ENCODE measurements around the gene UMAD1. TPM values are rescaled to one million over a fixed set of nuclear protein-coding genes. Genes with fewer than 3 reads are reported as not detected.

Gene UMAD1
- total RNA-seq (2014; rRNA removed; shearing (Covaris generic)): 19.9 and 27.4 TPM in 2 replicates

- peak; percentile 100 for DNase-seq (ENCODE audit: low read depth)
Observed at GRCh38 chr7:7640221-7641128, at the start of gene UMAD1. UMAD1 (plus strand) TSS chr7:7640752; CDS start chr7:7673372, 32,620 bp downstream.

GRCh38 chr7:7595451-7595850, 45.1 kb upstream of the UMAD1 start:
- peak; percentile 29 for DNase-seq (ENCODE audit: low read depth)

GRCh38 chr7:7596176-7596575, 44.4 kb upstream of the UMAD1 start:
- no peak for DNase-seq (ENCODE audit: low read depth)

GRCh38 chr7:7607010-7607409, 33.5 kb upstream of the UMAD1 start:
- no peak for DNase-seq (ENCODE audit: low read depth)

GRCh38 chr7:7609330-7609729, 31.2 kb upstream of the UMAD1 start:
- DNase-seq (ENCODE audit: low read depth): no peak

GRCh38 chr7:7612519-7612918, 28.0 kb upstream of the UMAD1 start:
- DNase-seq (ENCODE audit: low read depth): no peak

- no peak for DNase-seq (ENCODE audit: low read depth)
Observed at GRCh38 chr7:7613210-7613609, 27.3 kb upstream of the UMAD1 start.

GRCh38 chr7:7614018-7614741, 26.4 kb upstream of the UMAD1 start:
- DNase-seq (ENCODE audit: low read depth): no peak

- no peak for DNase-seq (ENCODE audit: low read depth)
Observed at GRCh38 chr7:7617550-7617949, 23.0 kb upstream of the UMAD1 start.

GRCh38 chr7:7618410-7618809, 22.1 kb upstream of the UMAD1 start:
- DNase-seq (ENCODE audit: low read depth): no peak

- no peak for DNase-seq (ENCODE audit: low read depth)
Observed at GRCh38 chr7:7620236-7620635, 20.3 kb upstream of the UMAD1 start.

GRCh38 chr7:7620644-7621210, 19.8 kb upstream of the UMAD1 start:
- no peak for DNase-seq (ENCODE audit: low read depth)

- DNase-seq (ENCODE audit: low read depth): no peak
Observed at GRCh38 chr7:7628476-7628875, 12.1 kb upstream of the UMAD1 start.

- DNase-seq (ENCODE audit: low read depth): no peak
Observed at GRCh38 chr7:7630626-7631329, 9.8 kb upstream of the UMAD1 start.

- peak; percentile 19 for DNase-seq (ENCODE audit: low read depth)
Observed at GRCh38 chr7:7639421-7639820, 1.1 kb upstream of the UMAD1 start.

- DNase-seq (ENCODE audit: low read depth): peak; percentile 57
Observed at GRCh38 chr7:7639847-7640220, 718 bp upstream of the UMAD1 start.

GRCh38 chr7:7641129-7641663, 644 bp downstream of the UMAD1 start:
- DNase-seq (ENCODE audit: low read depth): no peak

GRCh38 chr7:7642081-7642480, 1.5 kb downstream of the UMAD1 start:
- DNase-seq (ENCODE audit: low read depth): no peak

GRCh38 chr7:7647495-7648036, 7.0 kb downstream of the UMAD1 start:
- DNase-seq (ENCODE audit: low read depth): no peak

- DNase-seq (ENCODE audit: low read depth): no peak
Observed at GRCh38 chr7:7650682-7651206, 10.2 kb downstream of the UMAD1 start.

- DNase-seq (ENCODE audit: low read depth): no peak
Observed at GRCh38 chr7:7651479-7651878, 10.9 kb downstream of the UMAD1 start.
